ENCODE data around the gene FBXL7. TPM values are rescaled to one million over a fixed set of nuclear protein-coding genes. Genes with fewer than 3 reads are reported as not detected.

Gene FBXL7
- total RNA-seq, 4 donors from 2014 or later = 1.9 to 5.9 (median 3.0) TPM

- no peaks in the 10 kb centered on the region for H3K27me3 ChIP-seq
- WGBS = 86% methylated on average over 8 of the region's 8 CpGs
- no peaks in the 10 kb centered on the region for H3K4me1 ChIP-seq
- H3K4me3 ChIP-seq = no peak overlapping the region
- no peaks in the 10 kb centered on the region for H3K9me3 ChIP-seq
- TF ChIP-seq POLR2AphosphoS5 (IDR thresholded peaks at IDR 0.05) (no peak), EP300 (IDR thresholded peaks at IDR 0.05) (no peak), POLR2A (IDR thresholded peaks at IDR 0.05) (no peak), CTCF (IDR thresholded peaks at IDR 0.05) (no peak)
- DNase-seq (ENCODE audit: low spot score in 2 of 2) = no peak
- H3K36me3 ChIP-seq = no peaks in the 10 kb centered on the region
- H3K27ac ChIP-seq = no peak overlapping the region
Observed at GRCh38 chr5:15606197-15606596, 106.2 kb downstream of the FBXL7 start.

GRCh38 chr5:15607076-15607475 is 107.1 kb downstream of the FBXL7 start:
- no peak for DNase-seq (ENCODE audit: low spot score in 2 of 2)
- WGBS = 73% methylated on average over 2 of the region's 2 CpGs
- Histone ChIP-seq H3K4me3 (no peak overlapping the region), H3K27ac (no peak overlapping the region), H3K9me3 (no peaks in the 10 kb centered on the region), H3K27me3 (no peaks in the 10 kb centered on the region), H3K4me1 (no peaks in the 10 kb centered on the region), H3K36me3 (no peaks in the 10 kb centered on the region)
- TF ChIP-seq POLR2A (IDR thresholded peaks at IDR 0.05) (no peak), POLR2AphosphoS5 (IDR thresholded peaks at IDR 0.05) (no peak), EP300 (IDR thresholded peaks at IDR 0.05) (no peak), CTCF (IDR thresholded peaks at IDR 0.05) (no peak)

GRCh38 chr5:15609076-15609725 is 109.2 kb downstream of the FBXL7 start:
- TF ChIP-seq EP300 (IDR thresholded peaks at IDR 0.05) (no peak), POLR2AphosphoS5 (IDR thresholded peaks at IDR 0.05) (no peak), POLR2A (IDR thresholded peaks at IDR 0.05) (no peak), CTCF (IDR thresholded peaks at IDR 0.05) (no peak)
- Histone ChIP-seq H3K9me3 (no peaks in the 10 kb centered on the region), H3K4me3 (no peak overlapping the region), H3K27ac (no peak overlapping the region), H3K27me3 (no peaks in the 10 kb centered on the region), H3K4me1 (no peaks in the 10 kb centered on the region), H3K36me3 (no peaks in the 10 kb centered on the region)
- no peak for DNase-seq (ENCODE audit: low spot score in 2 of 2)
- 98% methylated on average over 3 of the region's 3 CpGs for WGBS

- Histone ChIP-seq H3K4me1 (no peaks in the 10 kb centered on the region), H3K36me3 (no peaks in the 10 kb centered on the region), H3K27ac (no peak overlapping the region), H3K9me3 (no peaks in the 10 kb centered on the region), H3K4me3 (no peak overlapping the region), H3K27me3 (no peaks in the 10 kb centered on the region)
- 71% methylated on average over 2 of the region's 2 CpGs for WGBS
- DNase-seq (ENCODE audit: low spot score in 2 of 2) = no peak
- no peak for TF ChIP-seq EP300 (IDR thresholded peaks at IDR 0.05)
- no peak for TF ChIP-seq POLR2A (IDR thresholded peaks at IDR 0.05)
- TF ChIP-seq POLR2AphosphoS5 (IDR thresholded peaks at IDR 0.05) = no peak
- no peak for TF ChIP-seq CTCF (IDR thresholded peaks at IDR 0.05)
Observed at GRCh38 chr5:15610216-15610615, 110.2 kb downstream of the FBXL7 start.

- TF ChIP-seq POLR2AphosphoS5 (IDR thresholded peaks at IDR 0.05) = no peak
- H3K27me3 ChIP-seq = no peaks in the 10 kb centered on the region
- H3K4me1 ChIP-seq = no peaks in the 10 kb centered on the region
- H3K4me3 ChIP-seq = no peak overlapping the region
- no peak overlapping the region for H3K27ac ChIP-seq
- DNase-seq (ENCODE audit: low spot score in 2 of 2) = no peak
- WGBS = 96% methylated on average over 2 of the region's 2 CpGs
- no peaks in the 10 kb centered on the region for H3K9me3 ChIP-seq
- no peaks in the 10 kb centered on the region for H3K36me3 ChIP-seq
Observed at GRCh38 chr5:15611008-15611407, 111.0 kb downstream of the FBXL7 start.

Data from suprapubic skin (tissue), 4 donors.